CD4-positive, alpha-beta T cell treated with Interleukin-15 for 1 hour (primary cell): Measurements from ENCODE around the gene USP48.
"Not testable (repeated sequence)": the region's sequence is repeated elsewhere in the genome, so short reads cannot be mapped to it uniquely, and the experiment has no call there.

Experiments used
- DNase-seq: peaks from one replicate; pipeline ENCODE4 v3.0.0-alpha.2; 2020

USP48 gene

DNA sequence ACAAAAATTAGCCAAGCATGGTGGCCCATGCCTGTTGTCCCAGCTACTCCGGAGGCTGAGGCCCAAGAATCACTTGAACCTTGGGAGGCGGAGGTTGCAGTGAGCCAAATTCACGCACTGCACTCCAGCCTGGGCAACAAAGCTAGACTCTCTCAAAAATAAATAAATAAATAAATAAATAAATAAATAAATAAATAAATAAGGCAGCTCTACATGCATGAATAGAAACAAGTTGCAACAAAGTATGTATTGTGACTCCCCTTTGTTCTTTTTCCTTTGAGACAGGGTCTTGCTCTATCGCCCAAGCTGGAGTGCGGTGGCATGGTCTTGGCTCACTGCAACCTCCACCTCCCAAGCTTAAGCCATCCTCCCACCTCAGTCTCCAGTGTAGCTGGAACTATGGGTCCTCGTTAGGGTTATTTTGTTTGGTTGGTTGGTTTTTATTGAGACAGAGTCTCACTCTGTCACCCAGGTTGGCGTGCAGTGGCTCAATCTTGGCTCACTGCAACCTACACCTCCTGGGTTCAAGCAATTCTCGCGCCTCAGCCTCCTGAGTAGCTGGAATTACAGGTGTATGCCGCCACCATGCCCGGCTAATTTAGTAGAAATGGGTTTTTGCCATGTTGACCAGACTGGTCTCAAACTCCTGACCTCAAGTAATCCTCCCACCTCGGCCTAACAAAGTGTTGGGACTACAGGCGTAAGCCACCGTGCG is 8.0 kb downstream of the USP48 start:
- DNase-seq, result no peak

DNA sequence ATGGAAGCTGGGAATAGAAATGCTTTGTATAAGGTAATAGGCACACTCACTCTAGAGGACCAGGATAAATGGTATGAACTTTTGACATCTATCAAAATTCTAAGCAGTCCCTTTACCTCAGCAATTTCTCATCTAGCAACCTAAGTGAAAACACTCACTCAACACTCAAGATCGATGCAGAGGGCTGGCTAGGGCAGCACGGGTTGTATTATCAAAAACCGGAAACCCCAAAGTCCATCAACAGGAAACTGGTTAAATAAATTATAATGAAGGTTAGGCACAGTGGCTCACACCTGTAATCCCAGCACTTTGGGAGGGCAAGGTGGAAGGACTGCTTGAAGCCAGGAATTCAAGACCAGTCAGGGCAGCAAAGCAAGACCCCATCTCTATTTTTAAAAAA is 9.4 kb downstream of the USP48 start:
- DNase-seq, result no peak

DNA sequence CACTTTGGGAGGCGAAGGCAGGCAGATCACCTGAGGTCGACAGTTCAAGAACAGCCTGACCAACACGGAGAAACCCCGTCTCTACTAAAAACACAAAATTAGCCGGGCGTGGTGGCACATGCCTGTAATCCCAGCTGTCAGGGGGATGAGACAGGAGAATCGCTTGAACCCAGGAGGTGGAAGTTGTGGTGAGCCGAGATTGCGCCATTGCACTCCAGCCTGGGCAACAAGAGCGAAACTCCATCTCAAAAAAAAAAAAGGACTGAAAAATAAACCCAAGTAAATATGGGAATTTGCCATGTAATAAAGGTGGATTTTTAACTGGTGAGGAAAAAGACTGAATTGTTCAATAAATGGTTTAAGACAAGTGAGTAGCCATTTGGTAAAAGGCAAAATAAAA is 11.3 kb downstream of the USP48 start:
- peak; percentile 23 for DNase-seq

DNA sequence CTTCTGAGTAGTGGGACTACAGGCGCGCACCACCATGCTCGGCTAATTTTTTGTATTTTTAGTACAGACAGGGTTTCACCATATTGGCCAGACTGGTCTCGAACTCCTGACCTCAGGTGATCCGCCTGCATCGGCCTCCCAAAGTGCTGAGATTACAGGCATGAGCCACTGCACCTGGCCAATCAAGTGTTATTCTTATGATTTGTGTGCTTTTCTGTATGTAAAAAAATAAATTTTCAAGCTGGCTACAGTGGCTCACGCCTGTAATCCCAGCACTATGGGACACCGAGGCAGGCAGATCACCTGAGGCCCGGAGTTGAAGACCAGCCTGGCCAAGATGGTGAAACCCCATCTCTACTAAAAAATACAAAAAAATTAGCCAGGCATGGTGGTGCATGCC is 12.3 kb downstream of the USP48 start:
- not testable (repeated sequence) for DNase-seq

DNA sequence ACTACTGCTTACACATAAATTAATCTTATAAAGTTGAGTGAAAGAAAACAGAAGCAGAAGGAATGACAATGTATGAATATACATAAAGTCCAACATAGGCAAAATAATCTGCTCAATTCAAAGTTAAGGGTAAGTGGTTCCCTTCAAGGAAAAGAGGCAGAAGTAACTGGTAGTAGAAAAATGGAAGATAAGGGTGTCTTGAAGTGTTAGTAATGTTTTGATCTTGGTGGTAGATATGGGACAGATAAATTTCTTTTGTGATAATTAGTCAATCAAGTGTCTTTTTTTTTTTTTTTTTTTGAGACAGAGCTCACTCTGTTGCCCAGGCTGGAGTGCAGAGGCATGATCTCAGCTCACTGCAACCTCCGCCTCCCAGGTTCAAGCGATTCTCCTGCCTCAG is 12.7 kb downstream of the USP48 start:
- DNase-seq, result no peak

DNA sequence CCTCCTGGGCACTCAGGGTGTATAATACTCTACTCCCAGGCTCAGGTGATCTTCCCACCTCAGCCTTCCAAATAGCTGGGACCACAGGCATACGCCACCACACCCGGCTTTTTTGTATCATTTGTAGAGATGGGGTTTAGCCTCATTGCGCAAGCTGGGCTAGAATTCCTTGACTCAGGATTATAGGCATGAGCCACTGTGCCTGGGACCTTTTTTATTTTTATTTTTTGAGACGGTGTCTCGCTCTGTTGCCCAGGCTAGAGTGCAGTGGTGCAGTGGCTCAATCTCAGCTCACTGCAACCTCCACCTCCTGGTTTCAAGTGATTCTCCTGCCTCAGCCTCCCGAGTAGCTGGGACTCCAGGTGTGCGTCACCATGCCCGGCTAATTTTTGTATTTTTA is 15.8 kb downstream of the USP48 start:
- DNase-seq, result not testable (repeated sequence)

DNA sequence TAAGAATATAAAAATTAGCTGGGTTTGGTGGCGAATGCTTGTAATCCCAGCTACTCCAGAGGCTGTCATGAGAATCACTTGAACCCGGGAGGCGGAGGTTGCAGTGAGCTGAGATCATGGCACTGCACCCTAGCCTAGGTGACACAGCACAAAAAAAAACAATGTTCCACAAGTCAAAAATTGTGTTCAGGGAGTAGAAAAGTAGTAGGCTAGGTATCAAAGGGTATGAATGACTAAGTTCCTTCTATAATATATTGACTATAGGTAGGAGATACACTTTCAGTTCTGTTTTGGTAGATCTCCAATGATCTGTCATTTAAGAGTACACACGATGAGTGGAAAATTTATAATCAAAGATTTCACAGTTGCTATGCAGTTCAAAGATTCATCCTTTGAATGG is 16.7 kb downstream of the USP48 start:
- DNase-seq, result no peak

DNA sequence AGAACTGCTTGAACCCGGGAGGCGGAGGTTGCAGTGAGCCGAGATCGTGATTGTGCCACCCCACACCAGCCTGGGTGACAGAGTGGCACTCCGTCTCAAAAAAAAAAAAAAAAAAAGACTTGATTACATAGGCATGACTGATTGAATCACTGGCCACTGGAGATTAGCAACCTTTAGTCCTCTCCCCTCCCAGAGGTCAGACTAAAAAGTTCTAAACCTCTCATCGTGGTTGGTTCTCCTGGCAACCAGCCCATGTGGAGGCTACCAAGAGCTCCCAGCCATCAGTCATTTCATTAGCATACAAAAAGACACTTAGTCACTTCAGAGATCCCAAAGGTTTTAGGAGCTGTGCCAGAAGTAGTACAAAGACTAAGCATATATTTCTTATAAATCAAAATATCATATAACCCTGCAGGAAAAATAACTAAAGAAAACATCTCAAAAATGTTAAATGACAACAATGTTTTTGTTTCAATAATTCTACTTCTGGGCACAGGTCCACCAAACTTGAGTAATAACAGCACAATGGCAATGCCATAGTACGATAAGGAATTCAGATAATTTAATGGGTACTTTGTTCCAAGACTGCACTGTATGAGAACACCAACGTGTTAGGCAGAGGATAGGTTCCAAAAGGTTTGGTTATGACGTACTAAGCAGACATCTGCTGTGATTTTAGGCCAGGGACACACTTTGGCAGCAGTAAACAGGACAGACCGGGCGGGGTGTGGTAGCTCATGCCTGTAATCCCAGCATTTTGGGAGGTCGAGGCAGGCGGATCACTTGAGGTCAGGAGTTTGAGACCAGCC is 18.1 kb downstream of the USP48 start:
- DNase-seq, result peak; percentile 59

DNA sequence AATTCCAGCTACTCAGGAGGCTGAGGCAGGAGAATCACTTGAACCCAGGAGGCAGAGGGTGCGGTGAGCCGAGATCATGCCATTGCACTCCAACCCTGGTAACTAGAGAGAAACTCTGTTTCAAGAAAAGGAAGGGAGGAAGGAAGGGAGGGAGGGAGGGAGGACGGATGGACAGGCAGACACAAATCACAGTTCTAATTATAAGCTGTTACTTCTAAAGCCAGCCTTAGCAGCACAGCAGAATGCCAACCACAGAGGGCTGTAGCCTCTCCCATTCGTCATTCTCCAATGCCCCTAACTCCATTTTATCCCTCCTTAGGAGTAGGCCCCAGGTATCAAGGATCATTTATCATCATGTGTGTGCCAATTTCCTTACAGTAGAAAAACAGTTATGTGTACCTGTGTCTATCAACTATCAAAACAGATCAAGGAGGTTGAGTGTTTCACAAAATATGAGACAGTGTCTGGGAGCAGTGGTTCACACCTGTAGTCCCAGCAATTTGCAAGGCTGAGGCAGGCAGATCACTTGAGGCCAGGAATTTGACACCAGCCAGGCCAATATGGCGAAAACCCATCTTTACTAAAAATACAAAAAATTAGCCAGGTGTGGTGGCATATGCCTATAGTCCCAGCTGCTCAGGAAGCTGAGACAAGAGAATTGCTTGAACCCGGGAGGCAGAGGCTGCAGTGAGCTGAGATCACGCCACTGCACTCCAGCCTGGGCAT is 19.1 kb downstream of the USP48 start:
- DNase-seq, result no peak

DNA sequence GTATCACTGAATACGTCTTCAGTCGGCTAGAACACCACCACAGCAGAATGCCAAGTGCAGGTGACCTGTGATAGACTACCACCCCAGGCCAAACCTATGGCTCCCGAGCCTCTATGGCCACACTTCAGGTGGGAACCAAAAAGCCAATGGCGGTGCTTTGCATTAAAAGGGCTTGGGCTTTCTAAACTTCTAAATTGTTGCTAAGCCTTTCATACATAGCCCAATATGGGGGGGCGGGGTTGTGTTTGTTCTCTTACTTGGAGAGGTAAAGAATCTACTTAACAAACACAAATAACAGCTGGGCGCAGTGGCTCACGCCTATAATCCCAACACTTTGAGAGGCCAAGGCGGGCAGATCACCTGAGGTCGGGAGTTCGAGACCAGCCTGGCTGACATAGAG is 19.7 kb downstream of the USP48 start:
- DNase-seq, result no peak

DNA sequence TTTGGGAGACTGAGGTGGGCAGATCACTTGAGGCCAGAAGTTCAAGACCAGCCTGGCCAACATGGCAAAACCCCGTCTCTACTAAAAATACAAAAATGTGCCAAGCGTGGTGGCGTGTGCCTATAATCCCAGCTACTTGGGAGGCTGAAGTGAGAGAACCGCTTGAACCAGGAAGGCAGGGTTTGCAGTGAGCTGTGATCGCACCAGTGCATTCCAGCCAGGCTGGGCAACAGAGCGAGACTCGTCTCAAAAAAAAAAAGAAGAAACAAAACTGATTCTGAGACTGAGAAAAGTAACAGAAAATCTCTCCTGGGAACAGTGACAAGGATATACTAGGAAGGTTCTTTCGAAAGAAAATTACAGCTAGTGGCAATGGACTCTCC is 20.9 kb downstream of the USP48 start:
- no peak for DNase-seq

DNA sequence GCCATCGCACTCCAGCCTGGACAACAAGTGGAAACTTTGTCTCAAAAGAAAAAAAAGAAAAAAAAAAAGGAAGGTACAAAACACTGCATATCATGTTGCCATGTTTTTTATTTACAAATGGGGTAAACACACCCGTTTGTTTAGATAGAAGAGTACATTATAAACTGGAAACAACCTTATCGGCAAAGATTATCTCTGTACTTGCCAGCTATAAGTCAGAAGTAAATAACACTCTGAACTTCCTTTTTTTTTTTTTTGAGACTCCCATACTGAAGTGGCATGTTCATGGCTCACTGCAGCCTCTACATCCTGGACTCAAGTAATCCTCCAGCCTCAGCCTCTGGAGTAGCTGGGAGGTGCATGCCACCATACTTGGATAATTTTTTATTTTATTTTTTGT is 21.9 kb downstream of the USP48 start:
- DNase-seq, result no peak

DNA sequence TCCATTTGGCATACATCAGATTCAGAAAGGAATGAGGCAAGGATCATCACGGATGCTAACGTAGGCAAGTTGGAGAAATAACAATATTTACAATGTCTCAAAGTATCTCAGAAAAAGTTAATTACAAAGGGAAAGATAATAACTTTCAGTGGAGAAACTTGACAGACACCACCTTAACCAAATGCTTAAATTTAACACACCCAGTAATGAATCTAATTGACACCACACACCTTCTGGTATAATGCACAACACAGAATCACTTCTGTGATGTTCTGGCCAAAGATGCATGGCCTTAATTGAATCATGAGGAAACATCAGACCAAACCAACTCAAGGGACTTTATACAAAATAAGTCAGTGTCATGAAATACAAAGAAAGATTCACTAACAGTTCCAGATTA is 23.1 kb downstream of the USP48 start:
- DNase-seq, result no peak

DNA sequence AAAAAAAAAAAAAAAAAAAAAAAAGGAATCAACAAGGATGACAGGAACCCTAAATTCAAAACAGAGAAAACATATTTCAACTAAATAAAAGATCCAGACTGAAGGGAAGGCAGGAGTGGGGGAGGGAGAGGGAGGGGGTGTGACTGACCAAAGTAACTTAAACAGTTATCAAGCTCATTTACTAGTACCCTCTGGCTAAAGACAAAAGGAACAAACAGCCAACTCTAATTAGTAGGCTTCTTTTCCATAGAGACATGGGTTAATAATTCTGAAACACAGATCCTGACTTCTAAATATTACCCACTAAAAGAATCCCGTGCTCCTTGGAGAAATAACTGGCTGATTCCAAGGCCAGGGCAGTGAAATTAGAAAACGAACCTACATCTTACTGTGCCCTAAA is 23.8 kb downstream of the USP48 start:
- DNase-seq, result no peak

DNA sequence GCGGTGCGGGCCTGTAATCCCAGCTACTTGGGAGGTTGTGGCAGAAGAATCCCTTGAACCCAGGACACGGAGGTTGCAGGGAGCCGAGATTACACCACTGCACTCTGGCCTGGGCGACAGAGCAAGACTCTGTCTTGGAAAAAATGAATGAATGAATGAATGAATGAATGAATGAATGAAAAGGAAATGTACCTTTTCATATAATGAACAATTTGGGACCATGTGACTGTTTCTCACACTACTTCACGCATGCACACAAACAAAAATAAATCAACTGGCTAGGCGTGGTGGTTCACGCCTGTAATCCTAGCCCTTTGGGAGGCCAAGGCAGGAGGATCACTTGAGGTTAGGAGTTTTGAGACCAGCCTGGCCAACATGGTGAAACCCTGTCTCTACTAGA is 24.3 kb downstream of the USP48 start:
- DNase-seq, result no peak

DNA sequence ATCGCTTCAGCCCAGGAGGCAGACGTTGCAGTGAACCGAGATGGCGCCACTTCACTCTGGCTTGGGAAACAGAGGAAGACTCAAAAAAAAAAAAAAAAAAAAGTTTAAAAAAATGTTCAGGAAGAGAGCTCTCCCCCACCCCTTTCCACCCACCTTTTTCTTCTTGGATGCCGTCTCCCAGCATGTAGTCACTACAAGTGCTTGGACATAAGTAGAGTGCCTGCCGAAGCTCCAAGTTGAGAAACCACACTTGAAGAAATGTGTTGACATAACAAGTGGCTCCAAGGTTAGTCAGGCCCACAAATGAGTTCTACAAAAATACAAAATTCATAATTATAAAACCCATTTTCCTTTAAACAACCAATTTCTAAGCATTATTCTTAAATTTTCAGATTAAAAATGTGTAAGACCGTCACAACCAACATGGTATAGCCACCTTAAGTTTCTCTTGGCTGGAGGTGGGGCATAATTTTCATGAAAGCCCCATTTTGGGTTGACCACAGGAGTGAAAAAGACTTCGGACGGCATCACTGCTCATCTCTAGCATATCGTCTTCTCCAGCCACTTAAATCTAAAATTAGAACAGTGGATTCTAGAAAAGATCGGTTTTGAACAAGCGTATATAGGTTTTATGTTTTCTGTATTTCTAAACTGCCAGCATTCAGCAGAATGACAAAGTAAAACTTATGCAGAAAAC is 26.4 kb downstream of the USP48 start:
- DNase-seq, result no peak

DNA sequence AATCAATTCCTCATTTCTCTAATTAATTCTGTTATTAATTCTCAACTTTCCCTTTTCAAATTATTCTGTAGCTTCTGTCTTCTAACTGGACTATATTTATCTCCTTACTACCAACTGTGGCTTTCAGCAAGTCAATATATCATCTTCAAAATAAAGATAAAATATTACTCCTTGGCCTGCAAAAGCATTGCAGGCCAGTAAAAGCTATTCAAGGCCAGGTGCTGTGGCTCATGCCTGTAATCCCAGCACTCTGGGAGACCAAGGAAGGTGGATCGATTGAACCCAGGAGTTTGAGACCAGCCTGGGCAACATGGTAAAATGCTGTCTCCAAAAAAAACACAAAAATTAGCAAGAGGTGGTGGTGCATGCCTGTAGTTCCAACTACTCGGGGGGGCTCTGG is 27.9 kb downstream of the USP48 start:
- DNase-seq, result no peak

DNA sequence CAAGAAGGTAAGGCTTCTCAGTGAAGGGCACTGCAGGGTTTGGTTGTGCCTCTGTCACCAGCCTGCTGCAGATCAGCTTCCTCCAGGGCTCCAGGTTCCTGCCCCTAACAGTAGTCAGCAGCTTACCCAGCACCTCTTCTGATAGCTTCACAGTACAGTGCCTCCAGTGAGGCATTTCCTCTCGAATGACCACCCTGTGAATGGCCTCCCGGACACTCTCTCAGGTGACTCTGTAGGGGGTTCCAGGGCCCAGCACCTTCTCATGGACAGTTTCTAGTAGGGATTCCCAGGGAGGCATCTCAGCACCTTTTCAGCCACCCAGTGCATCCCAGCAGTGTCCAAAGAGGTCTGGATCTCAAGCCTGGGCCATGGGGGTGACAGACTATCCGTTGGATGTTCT is 28.4 kb downstream of the USP48 start:
- DNase-seq, result no peak

DNA sequence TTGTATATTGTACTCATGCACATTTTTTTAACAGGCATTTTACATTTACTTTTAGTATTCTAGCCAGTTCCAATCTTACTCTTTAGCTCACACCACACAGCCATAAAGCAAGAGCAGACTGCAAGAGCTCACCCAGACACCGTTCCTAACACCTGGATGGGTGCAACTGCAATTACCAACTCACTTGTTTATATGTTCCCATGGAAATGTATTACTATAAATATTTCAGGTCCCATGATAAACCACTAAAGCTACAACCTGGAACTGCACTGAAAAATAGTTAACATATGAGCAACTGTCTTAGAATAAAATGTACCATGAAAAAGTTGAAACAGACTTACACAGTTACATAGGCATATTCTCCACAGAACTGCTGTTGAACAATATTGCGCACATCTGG is 30.8 kb downstream of the USP48 start:
- DNase-seq, result no peak

DNA sequence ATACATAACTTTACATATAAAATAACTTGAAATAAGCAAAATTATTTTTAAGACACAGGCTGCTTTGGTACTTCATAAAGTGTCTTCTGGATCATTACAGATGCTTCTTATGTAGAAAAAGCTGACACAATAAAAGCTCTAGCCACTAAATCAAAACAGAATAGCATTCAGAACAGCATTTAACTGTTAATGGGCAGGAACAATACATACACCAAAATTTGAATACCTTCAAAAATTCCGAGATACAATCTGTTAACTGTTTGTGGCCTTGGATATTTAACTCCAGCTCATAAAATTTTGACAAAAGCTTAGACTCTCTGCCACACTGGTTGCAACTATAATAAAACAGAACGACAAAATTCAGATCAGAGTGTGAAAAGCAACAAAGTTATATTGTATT is 31.7 kb downstream of the USP48 start:
- DNase-seq, result no peak

DNA sequence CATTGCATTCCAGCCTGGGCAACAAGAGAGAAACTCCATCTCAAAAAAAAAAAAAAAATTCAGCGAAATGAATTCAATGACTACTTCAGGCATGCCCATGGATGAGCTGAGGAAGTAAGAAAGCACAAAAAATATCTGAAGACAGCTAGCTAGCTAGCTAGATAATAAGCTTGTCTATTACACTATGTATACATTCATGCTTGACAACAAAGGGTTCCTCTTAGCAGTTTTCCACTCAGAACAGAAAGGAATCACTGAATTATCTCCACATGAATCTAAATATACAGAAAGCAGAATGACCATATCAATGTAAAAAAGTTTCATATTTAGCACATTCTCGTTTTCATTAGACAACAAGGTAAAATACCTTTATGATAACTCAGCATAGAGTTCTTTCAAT is 32.1 kb downstream of the USP48 start:
- DNase-seq, result no peak

DNA sequence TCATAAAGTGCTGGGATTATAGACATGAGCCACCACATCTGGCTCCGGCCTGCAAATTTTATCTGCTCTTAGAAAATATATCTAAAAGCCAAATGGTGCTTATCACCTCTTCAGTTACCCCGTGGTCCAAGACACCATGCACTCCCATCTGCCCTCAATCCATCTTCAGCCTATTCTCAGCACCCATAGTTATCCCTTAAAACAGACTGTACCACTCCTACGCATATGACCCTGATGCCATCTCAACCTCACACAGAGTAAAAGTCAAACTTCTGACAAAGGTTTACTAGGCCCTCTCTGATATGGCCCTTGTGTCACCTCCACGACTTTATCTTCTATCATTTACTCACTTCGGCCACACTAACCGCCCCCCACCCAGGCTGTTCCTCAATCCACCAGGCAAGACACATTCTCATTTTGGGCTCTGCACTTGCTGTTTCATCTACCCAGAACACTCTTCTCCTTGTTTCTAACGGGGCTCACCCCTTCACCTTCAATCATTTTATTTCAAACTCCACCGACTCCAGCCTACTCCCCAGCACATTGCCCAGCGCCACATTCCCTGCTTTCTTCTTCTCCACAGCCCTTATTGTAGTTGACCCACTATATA is 33.0 kb downstream of the USP48 start:
- no peak for DNase-seq

DNA sequence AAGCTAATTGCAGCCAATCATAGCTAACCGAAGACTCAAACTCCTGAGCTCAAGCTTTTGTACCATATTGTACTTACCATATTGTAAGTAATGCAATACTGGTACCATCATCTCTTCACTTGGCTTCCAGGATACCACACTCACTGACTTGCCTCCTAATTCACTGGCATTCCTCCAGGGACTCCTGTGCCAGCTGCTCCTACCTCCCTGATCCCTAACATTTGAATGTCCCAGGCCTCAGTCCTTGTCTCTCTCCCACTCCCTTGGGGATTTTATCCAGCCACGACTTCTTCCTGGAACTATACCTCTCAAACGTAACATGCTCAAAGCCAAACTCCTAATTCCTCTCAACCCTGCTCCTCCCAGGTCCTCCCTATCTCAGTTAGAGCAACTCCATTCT is 33.8 kb downstream of the USP48 start:
- no peak for DNase-seq
